LNCAP (cell line): ENCODE data around the gene MPHOSPH8.

ENCODE experiments used
- TF ChIP-seq, protein P1 (sequence below): fragments of 450-650 bp; IDR thresholded peaks from 2 replicates; pipeline ENCODE4 v1.5.1; 2017; ENCODE audit warnings: mild to moderate bottlenecking

Gene MPHOSPH8

DNA sequence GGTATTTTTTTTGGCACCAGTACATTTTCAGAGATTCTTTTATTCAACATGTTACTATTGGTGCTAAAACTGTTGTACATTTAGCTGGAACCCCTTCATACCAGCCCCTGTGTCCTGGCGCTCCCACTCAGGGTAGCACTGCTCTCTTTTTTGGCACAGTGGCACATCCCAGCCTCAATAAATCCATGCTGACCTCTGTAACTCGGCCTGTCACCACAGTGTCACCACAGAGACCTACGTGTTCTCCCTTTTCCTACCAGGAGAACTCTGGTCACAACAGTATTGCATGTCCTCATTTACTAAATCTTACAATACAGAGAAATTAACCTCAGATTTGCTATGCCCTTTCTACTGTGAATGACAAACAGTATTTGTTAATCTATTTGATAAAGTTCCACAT lies 10.2 kb downstream of the MPHOSPH8 start:
- TF ChIP-seq, protein P1, sequence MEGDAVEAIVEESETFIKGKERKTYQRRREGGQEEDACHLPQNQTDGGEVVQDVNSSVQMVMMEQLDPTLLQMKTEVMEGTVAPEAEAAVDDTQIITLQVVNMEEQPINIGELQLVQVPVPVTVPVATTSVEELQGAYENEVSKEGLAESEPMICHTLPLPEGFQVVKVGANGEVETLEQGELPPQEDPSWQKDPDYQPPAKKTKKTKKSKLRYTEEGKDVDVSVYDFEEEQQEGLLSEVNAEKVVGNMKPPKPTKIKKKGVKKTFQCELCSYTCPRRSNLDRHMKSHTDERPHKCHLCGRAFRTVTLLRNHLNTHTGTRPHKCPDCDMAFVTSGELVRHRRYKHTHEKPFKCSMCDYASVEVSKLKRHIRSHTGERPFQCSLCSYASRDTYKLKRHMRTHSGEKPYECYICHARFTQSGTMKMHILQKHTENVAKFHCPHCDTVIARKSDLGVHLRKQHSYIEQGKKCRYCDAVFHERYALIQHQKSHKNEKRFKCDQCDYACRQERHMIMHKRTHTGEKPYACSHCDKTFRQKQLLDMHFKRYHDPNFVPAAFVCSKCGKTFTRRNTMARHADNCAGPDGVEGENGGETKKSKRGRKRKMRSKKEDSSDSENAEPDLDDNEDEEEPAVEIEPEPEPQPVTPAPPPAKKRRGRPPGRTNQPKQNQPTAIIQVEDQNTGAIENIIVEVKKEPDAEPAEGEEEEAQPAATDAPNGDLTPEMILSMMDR = no peak

DNA sequence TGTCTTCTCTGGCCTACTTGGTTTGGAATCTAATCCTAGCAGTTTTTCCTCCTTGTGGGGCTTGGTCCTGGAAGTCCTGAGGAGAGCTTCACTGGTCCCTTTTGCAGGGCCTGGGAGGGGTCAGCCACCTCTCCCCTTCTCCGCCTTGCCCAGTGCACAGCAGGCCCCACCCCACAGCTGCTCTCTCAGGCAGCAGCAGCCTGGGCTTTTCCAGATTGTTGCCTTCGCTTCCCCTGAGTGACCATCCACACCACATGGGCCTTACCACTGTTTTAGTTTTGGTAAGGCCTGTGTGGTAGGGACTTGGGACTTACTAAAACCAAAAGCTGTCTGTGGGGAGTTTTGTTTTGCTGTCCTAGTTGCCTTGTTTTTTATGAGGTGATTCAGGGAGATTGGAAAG lies 11.5 kb downstream of the MPHOSPH8 start:
- TF ChIP-seq, protein P1 = no peak

DNA sequence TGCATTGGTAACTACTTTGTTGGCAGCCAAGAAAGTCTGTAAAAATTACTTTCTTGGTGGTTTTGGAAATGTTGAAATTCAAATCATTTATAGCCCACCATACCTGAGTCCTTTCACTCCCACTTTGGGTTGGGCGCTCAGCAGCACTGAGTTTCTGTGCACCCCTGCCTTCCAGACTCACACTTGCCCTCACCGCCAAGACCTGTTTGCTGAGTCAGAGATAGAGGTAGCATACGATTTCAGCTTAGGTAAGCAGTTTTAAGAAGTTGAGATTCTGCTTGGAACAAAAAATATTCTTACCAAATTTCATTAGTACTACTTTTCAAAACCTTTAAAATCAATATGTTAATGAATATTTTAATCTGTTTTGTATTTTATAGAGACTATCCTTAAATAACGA lies 12.6 kb downstream of the MPHOSPH8 start:
- TF ChIP-seq, protein P1 = no peak

DNA sequence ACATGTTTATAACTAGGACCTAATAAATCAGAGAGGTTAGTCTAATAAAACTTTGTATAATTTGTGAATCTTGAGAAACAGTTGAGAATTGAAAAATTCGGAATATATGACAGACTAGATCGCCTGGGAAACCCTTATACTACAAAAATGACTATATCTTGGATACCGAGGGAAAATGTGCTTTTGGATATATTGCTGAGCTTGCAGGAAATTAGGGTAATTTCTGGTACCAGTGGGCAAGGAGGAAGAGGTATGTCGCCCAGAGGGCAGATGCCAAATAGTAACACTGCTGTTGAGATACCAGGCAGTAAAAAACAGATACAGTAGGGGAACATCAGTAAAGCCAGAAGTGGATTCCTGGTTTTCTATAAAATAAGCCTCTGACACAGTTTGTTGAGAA lies 17.3 kb downstream of the MPHOSPH8 start:
- TF ChIP-seq, protein P1 = no peak

DNA sequence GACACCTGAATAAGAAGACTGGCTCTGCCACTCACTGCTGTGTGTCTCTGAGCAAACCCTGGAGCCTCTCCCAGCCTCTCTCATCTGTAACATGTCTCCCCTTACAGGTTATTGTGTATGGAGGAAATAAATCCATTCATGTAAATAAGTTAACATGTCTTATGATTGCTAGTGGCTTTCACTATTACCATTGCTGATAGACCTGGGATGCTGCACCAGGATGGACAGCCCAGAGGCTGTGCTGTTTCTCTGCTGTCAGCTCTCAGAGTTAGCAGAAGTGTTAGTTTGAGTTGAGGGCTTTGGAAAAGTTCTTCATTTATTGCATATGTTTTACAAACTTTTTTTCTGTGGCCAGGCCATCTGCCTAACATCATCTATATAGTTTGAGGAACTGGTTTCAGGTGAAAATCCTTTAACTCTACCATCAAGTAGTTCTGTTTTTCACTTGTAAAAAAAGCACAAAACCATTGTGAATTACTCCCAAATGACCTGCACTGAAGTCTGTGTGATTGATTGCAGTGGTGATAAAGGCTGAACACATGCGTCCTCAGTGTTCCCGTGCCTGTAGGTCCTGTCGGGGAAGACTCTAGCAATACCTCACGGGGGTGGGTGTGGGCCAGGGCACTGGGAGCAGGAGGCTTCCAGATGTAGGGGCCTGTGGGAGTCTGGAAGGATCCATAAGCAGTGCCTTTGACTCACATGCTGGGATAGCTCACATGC lies 24.6 kb downstream of the MPHOSPH8 start:
- TF ChIP-seq, protein P1 = no peak

DNA sequence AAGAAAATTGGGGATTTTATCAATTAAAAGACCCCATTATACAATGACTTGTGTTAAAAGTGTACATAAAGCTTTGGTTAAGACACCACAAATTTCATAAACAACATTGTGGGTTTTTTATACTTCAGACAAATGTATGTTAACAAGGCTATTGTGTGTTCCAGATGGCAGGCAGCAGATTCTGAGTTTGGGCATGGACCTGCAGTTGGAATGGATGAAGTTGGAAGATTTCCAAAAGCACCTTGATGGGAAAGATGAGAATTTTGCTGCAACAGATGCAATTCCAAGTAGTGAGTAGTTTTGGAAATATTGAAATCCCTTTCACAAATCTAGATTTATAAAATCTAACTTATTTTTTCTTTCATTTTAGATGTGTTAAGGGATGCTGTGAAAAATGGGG lies 25.4 kb downstream of the MPHOSPH8 start:
- TF ChIP-seq, protein P1 = no peak

GRCh38 chr13:19661126-19661525 lies 27.7 kb downstream of the MPHOSPH8 start:
- TF ChIP-seq, protein P1 = no peak

- TF ChIP-seq, protein P1 = no peak
These were observed 28.1 kb downstream of the MPHOSPH8 start for GRCh38 chr13:19661561-19661960.
